ENCODE data around the gene SLC38A3.
"Not testable (repeated sequence)": the region's sequence is repeated elsewhere in the genome, so short reads cannot be mapped to it uniquely, and the experiment has no call there.

The SLC38A3 gene

DNA sequence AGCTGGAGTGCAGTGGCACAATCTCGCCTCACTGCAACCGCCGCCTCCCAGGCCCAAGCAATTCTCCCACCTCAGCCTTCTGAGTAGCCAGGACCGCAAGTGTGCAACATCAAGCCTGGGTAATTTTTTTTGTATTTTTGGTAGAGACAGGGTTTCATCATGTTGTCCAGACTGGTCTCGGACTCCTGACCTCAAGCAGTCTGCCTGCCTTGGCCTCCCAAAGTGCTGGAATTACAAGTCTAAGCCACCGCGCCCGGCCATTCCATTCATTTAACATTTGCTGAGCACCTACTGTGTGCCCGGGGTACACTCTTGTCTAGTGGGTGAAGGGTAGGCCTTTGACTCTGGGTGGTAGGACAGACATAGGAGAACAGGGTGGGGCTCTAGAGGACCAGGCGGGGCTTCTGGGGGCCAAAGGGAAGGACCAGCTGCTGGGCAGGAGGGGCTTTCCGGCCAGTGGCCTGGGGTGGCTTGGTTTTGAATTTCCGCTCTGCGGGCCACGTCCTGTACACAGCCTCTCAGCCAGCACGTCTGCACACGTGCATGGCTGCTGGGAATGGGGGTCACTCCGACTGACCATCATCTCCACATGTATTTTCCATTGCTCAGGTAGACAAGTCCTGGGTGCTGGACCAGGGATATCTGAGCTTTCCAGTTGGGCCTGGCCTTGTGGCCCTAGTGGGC lies 2.4 kb downstream of the SLC38A3 start:
- Histone ChIP-seq H3K4me3 (ENCODE audit: low read depth, low read length) (no peak overlapping the region), H3K27ac (no peak overlapping the region), H3K27me3 (replicated peaks) (peaks cover 33% of the 10 kb centered on the region), H3K36me3 (replicated peaks) (no peaks in the 10 kb centered on the region)
- in situ Hi-C loops (cut with HindIII; ENCODE audit: low pct_ligation_motif_present, low sequenced_read_pairs) = no loop called here
- no peak for TF ChIP-seq CTCF (IDR thresholded peaks at IDR 0.05; ENCODE audit: low read depth, low read length, missing control alignments)
- no peak for DNase-seq

DNA sequence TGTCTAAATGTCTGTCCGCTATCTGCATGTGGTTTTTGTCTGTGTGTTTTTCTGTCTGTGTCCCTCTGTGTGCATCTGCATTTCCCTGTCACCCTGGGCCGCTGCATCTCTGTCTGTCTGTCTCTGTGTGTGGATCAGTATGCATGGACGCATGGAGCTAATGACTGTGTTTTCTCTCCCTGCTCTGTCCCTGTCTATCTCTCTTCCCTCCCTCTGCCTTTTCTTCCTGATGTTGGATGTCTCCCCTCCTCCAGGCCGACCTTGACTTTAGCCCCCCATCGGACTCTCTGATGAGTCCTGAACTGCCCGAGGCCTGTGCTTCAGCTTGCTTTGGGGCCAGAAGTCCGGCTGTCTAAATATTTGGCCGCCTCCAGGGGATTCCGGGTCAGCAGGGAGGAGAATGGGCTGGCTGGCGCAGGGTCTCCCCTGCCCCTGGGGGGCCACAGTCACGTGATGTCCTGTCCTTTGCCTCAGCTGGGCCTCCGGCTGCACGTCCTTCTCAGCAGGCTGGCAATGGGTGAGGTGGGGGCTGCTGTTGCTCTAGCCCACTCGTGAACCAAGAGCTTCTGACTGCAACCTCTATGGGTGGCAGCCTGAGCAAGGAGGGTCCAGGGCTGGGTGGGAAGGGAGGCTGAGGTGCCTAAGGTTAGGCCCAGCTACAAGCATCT lies 3.7 kb downstream of the SLC38A3 start:
- H3K27ac ChIP-seq = no peak overlapping the region

GRCh38 chr3:50210176-50210509 lies 5.1 kb downstream of the SLC38A3 start:
- H3K27ac ChIP-seq = no peak overlapping the region
- DNase-seq = no peak
- no peaks in the 10 kb centered on the region for H3K36me3 ChIP-seq (replicated peaks)
- no peak for TF ChIP-seq CTCF (IDR thresholded peaks at IDR 0.05; ENCODE audit: low read depth, low read length, missing control alignments)
- no peak overlapping the region for H3K4me3 ChIP-seq (ENCODE audit: low read depth, low read length)
- in situ Hi-C loops (cut with HindIII; ENCODE audit: low pct_ligation_motif_present, low sequenced_read_pairs) = no loop called here
- peaks cover 10% of the 10 kb centered on the region for H3K27me3 ChIP-seq (replicated peaks)

More for the DNA sequence above, 3.7 kb downstream of the SLC38A3 start:
- DNase-seq = no peak
- Histone ChIP-seq H3K27me3 (replicated peaks) (peaks cover 20% of the 10 kb centered on the region), H3K36me3 (replicated peaks) (no peaks in the 10 kb centered on the region), H3K4me3 (ENCODE audit: low read depth, low read length) (no peak overlapping the region)
- in situ Hi-C loops (cut with HindIII; ENCODE audit: low pct_ligation_motif_present, low sequenced_read_pairs) = no loop called here
- no peak for TF ChIP-seq CTCF (IDR thresholded peaks at IDR 0.05; ENCODE audit: low read depth, low read length, missing control alignments)

DNA sequence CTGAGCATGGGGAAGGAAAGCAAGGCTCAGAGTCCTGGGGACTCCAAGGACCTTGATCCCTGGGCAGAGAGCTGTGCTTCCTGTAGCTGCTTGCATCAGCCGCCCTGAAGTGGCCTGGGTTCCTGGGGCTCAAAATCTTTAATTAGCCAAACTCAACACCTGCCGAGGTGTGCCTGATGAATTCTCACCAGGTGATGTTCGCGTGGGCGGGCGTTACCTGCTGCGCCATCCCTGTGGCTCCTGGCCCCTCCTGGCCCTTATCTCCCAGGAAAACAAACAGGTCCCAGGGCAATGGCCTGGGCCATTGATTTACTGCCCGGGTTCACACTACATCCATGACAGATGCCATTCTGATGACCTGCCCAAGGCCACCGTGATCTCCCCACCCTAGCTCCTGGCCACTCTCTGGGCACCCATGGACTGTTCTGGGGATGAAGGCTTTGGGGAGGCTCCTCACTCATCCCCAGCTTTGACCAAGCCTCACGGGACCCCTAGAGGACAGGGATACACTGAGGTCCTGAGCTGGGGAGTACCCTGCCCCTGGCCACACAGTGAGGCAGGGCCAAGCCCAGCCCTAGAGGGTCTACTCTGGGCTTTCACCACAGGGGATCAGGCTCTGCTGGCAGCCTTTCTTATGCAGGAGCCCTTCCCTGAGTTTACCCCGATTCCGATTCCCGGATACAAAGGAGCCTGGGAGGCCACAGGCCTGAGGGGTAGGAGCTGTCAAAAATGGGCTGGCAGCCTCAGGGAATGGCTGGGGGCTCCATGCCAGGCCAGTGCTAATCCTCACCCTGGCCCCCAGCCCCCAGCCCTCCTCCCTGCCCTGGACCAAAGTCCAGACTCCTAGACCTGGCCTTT lies 5.7 kb downstream of the SLC38A3 start:
- TF ChIP-seq CTCF (IDR thresholded peaks at IDR 0.05; ENCODE audit: low read depth, low read length, missing control alignments) = no peak
- DNase-seq = no peak
- no peaks in the 10 kb centered on the region for H3K36me3 ChIP-seq (replicated peaks)
- in situ Hi-C loops (cut with HindIII; ENCODE audit: low pct_ligation_motif_present, low sequenced_read_pairs) = no loop called here
- H3K4me3 ChIP-seq (ENCODE audit: low read depth, low read length) = no peak overlapping the region
- peaks cover 4% of the 10 kb centered on the region for H3K27me3 ChIP-seq (replicated peaks)
- H3K27ac ChIP-seq = no peak overlapping the region

DNA sequence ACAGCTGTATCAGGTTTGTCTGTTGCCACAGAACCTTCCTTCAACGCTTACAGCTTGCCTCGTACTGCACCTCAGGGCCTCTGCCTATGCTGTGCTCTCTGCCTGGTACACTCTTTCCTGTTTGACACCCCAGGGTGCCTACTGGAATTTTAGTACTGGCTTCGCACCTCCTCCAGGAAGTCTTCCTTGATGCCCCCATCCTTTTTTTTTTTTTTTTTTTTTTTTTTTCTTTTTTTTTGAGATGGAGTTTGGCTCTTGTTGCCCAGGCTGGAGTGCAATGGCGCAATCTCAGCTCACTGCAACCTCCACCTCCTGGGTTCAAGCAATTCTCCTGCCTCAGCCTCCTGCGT lies 6.3 kb downstream of the SLC38A3 start:
- H3K27me3 ChIP-seq (replicated peaks); H3K4me3 ChIP-seq (ENCODE audit: low read depth, low read length); H3K36me3 ChIP-seq (replicated peaks); DNase-seq; H3K27ac ChIP-seq; in situ Hi-C loops (cut with HindIII; ENCODE audit: low pct_ligation_motif_present, low sequenced_read_pairs): not testable (repeated sequence)

- Histone ChIP-seq H3K36me3 (replicated peaks) (no peaks in the 10 kb centered on the region), H3K4me3 (ENCODE audit: low read depth, low read length) (no peak overlapping the region), H3K27me3 (replicated peaks) (no peaks in the 10 kb centered on the region), H3K27ac (no peak overlapping the region)
- in situ Hi-C loops (cut with HindIII; ENCODE audit: low pct_ligation_motif_present, low sequenced_read_pairs) = no loop called here
- no peak for DNase-seq
- TF ChIP-seq CTCF (IDR thresholded peaks at IDR 0.05; ENCODE audit: low read depth, low read length, missing control alignments) = no peak
Observed at GRCh38 chr3:50211930-50212329, 6.9 kb downstream of the SLC38A3 start.
